Naive thymus-derived CD4-positive, alpha-beta T cell (primary cell): ENCODE measurements around the gene HELZ. TPM values are rescaled to one million over a fixed set of nuclear protein-coding genes. Genes with fewer than 3 reads are reported as not detected.

Experiments used
- ATAC-seq: fragments of 150-1000 bp; cut with Tn5 transposase; 2 replicates; pipeline ENCODE4 v1.10.0; 2021; ENCODE audit warnings: mild to moderate bottlenecking, moderate library complexity
- CTCF ChIA-PET: fragments of 350-600 bp; sonication (Branson Sonifier 250); formaldehyde crosslinking; loops from one replicate; lab custom pipeline; 2021; ENCODE audit warnings: antibody characterized with exemption; lab: Charles Lee
- POLR2A ChIA-PET: fragments of 350-600 bp; sonication (Branson Sonifier 250); formaldehyde crosslinking; loops from one replicate; lab custom pipeline; 2021; ENCODE audit warnings: antibody characterized with exemption, inconsistent platforms; lab: Charles Lee
- DNase-seq, 9 donors: peaks; one replicate each; pipeline versions ENCODE4 v3.0.0 to v3.0.0-alpha.2; 2020 to 2022; ENCODE audit warnings: mixed read lengths in 1 of 9
- H3K27ac ChIP-seq: one replicate; pipeline ENCODE4 v1.7.0; 2013; ENCODE audit warnings: mild to moderate bottlenecking, low read depth, low read length, moderate library complexity
- H3K27me3 ChIP-seq, 2 donors: one replicate each; pipeline ENCODE4 v1.7.0; 2013; ENCODE audit warnings: low read length in 2 of 2, mild to moderate bottlenecking in 2 of 2, moderate library complexity in 2 of 2; ENCODE audit not compliant: control insufficient read depth in 2 of 2, insufficient read depth in 2 of 2
- H3K36me3 ChIP-seq, 3 experiments: 1 replicate in 2 of 3; 2 replicates in 1 of 3; pipeline ENCODE4 v1.7.0; 2013; ENCODE audit warnings: low read length in 3 of 3, mild to moderate bottlenecking in 3 of 3, moderate library complexity in 1 of 3; ENCODE audit not compliant: insufficient read depth in 3 of 3, control insufficient read depth in 2 of 3
- H3K4me1 ChIP-seq, 2 donors: one replicate each; pipeline ENCODE4 v1.7.0; 2013; ENCODE audit warnings: low read length in 2 of 2, mild to moderate bottlenecking in 2 of 2, moderate library complexity in 1 of 2; ENCODE audit not compliant: control insufficient read depth in 2 of 2, insufficient read depth in 2 of 2
- H3K4me3 ChIP-seq: 2 replicates; pipeline ENCODE4 v1.7.0; 2013; ENCODE audit warnings: mild to moderate bottlenecking, low read length
- H3K9me3 ChIP-seq, 3 experiments: 1 replicate in 2 of 3; 2 replicates in 1 of 3; pipeline ENCODE4 v1.7.0; 2013; ENCODE audit warnings: low read length in 3 of 3; ENCODE audit not compliant: control insufficient read depth in 2 of 3
- H3K27ac Mint-ChIP-seq, 9 donors: one replicate each; pipeline ENCODE4 v1.8.0; 2020 to 2022; ENCODE audit warnings: mixed read lengths in 9 of 9, mild to moderate bottlenecking in 8 of 9, moderate library complexity in 5 of 9, inconsistent platforms in 2 of 9
- H3K27me3 Mint-ChIP-seq, 5 donors: one replicate each; pipeline ENCODE4 v1.8.0; 2021 to 2022; ENCODE audit warnings: mixed read lengths in 5 of 5, mild to moderate bottlenecking in 1 of 5
- H3K36me3 Mint-ChIP-seq, 5 donors: one replicate each; pipeline ENCODE4 v1.8.0; 2020 to 2022; ENCODE audit warnings: mixed read lengths in 5 of 5, mild to moderate bottlenecking in 3 of 5, inconsistent platforms in 1 of 5
- H3K4me1 Mint-ChIP-seq, 7 donors: one replicate each; pipeline ENCODE4 v1.8.0; 2020 to 2022; ENCODE audit warnings: mixed read lengths in 7 of 7, mild to moderate bottlenecking in 3 of 7, inconsistent platforms in 1 of 7
- H3K4me3 Mint-ChIP-seq, 10 donors: one replicate each; pipeline ENCODE4 v1.8.0; 2020 to 2022; ENCODE audit warnings: mild to moderate bottlenecking in 10 of 10, mixed read lengths in 10 of 10, moderate library complexity in 6 of 10, inconsistent platforms in 2 of 10
- H3K9me3 Mint-ChIP-seq, 11 donors: one replicate each; pipeline ENCODE4 v1.8.0; 2020 to 2022; ENCODE audit warnings: mixed read lengths in 11 of 11, mild to moderate bottlenecking in 4 of 11, inconsistent platforms in 1 of 11, moderate library complexity in 1 of 11
- intact Hi-C, 2 donors: fragments of 100-400 bp; cut with micrococcal nuclease; formaldehyde crosslinking; loops; one replicate each; pipeline ENCODE4 v1.15.1; 2023
- polyA plus RNA-seq, 2 donors: library from polyadenylated mRNA; unstranded; fragments of 300-500 nt; fragmentation: Illumina TruSeq; gene quantifications; one replicate each; pipeline ENCODE4 v1.2.3, GENCODE V29; 2021
- total RNA-seq, 6 experiments: library from RNA in 5 of 6; stranded (reverse) in 5 of 6; gene quantifications; 1 replicate in 5 of 6; 2 replicates in 1 of 6; pipeline ENCODE4 v1.2.3 and lab custom pipeline; 2021 to 2026

HELZ gene
- total and polyA plus RNA-seq, 7 experiments from 2014 or later = 44.8 to 114 (median 83.2) TPM

DNA sequence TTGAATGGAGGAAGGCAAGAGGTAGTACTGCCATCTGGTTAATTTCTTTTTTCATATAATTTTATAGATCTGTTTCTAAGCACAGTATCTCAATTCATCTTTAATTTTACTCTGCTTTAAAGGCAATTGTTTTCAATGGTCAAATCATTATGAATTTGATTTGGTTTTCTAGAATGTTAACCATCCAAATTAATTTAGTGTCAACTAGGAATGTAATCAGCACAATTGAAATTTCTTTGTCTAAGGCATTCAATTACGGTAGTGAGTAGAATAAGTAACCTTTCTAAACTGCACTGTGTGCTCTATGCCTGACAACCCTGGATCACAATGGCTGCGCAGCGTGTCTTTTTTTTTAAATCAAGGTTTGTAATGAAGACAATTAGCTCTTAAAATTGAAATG is 156.4 kb downstream of the HELZ start:
- Histone ChIP-seq H3K9me3 (no peaks in the 10 kb centered on the region), H3K36me3 (peaks cover 0 to 21% (median 0%) of the 10 kb centered on the region in 3 experiments), H3K4me3 (no peak overlapping the region), H3K4me1 (no peaks in the 10 kb centered on the region), H3K27ac (no peak overlapping the region), H3K27me3 (no peaks in the 10 kb centered on the region)
- Mint-ChIP-seq H3K9me3 (peaks cover 0 to 3% (median 0%) of the 10 kb centered on the region in 11 donors), H3K4me3 (no peak overlapping the region), H3K36me3 (peaks cover 5 to 36% (median 28%) of the 10 kb centered on the region in 5 donors), H3K4me1 (peaks cover 0 to 43% (median 30%) of the 10 kb centered on the region in 7 donors), H3K27me3 (no peaks in the 10 kb centered on the region), H3K27ac (no peak overlapping the region)
- ChIA-PET POLR2A (no interaction called here), CTCF (no interaction called here)
- ATAC-seq = no peak
- DNase-seq = no peak
- intact Hi-C loops = loop anchor here in 1 of 2 donors (10.0 kb wide), 1 partner anchor 374 kb away; no protein-coding TSS in a partner anchor

DNA sequence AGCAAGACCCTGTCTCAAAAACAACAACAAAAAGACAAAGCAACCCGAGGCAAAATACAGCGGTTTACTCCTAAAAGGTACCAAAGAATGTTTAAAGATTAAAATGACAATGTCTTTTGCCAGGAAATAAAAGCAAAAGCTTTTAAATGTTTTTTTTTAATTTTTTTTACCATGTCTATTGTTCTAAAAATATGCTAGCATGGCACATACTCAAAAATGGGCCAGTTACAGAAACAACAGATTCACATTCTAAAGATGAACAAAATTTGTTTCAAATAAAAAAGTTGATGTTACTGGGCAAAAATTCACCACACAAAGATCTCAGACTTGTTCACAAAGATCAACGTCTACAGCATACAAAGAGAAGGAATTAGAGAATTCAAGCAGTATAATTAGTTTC is 159.6 kb downstream of the HELZ start:
- peaks cover 0 to 26% (median 0%) of the 10 kb centered on the region in 3 experiments for H3K36me3 ChIP-seq
- H3K4me3 ChIP-seq = no peak overlapping the region
- H3K4me1 ChIP-seq = peaks cover 9 to 19% of the 10 kb centered on the region in 2 donors
- Mint-ChIP-seq H3K27ac (peak overlapping the region in 2 of 9 donors; percentile 14 to 45), H3K4me1 (peaks cover 15 to 43% (median 28%) of the 10 kb centered on the region in 7 donors), H3K36me3 (peaks cover 5 to 34% (median 24%) of the 10 kb centered on the region in 5 donors), H3K4me3 (no peak overlapping the region), H3K9me3 (peaks cover 0 to 3% (median 0%) of the 10 kb centered on the region in 11 donors), H3K27me3 (no peaks in the 10 kb centered on the region)
- DNase-seq = no peak
- intact Hi-C loops = loop anchor here in 1 of 2 donors (10.0 kb wide), 1 partner anchor 371 kb away; no protein-coding TSS in a partner anchor
- POLR2A ChIA-PET = no interaction called here
- CTCF ChIA-PET = no interaction called here
- H3K27ac ChIP-seq = no peak overlapping the region
- ATAC-seq = no peak
- no peaks in the 10 kb centered on the region for H3K27me3 ChIP-seq
- H3K9me3 ChIP-seq = no peaks in the 10 kb centered on the region

DNA sequence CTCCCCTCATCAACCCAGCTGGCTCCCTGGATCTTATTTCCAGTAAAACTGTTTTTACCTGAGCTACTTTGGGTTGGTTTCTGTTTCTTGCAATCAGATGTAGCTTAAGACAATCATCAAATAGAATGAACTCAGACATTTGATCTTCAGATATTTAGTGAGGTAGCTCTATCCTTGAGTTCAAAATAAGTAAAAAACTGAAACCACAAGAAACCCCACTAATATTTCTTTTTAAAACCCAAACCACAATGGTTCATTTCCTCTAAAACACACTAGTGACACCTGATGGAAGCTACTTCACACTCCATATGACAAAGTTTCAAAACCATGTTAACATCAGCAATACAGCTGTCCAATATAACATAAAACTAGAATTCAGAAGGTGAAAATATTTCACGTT is 162.9 kb downstream of the HELZ start:
- Histone ChIP-seq H3K27ac (peak overlapping the region; percentile 12), H3K36me3 (peaks cover 0 to 23% (median 7%) of the 10 kb centered on the region in 3 experiments), H3K9me3 (no peaks in the 10 kb centered on the region), H3K4me1 (peaks cover 9 to 19% of the 10 kb centered on the region in 2 donors), H3K4me3 (no peak overlapping the region), H3K27me3 (no peaks in the 10 kb centered on the region)
- ChIA-PET CTCF (no interaction called here), POLR2A (no interaction called here)
- intact Hi-C loops = loop anchor here (5.0 to 10.0 kb wide), 3 partner anchors 365 to 880 kb away; no protein-coding TSS in a partner anchor
- H3K4me3 Mint-ChIP-seq = peak overlapping the region in 7 of 10 donors; percentile 7 to 57 (median 39)
- no peaks in the 10 kb centered on the region for H3K27me3 Mint-ChIP-seq
- H3K4me1 Mint-ChIP-seq = peaks cover 14 to 37% (median 24%) of the 10 kb centered on the region in 7 donors
- ATAC-seq (peak; percentile 79), DNase-seq (peak in 6 of 9 donors; percentile 38 to 70 (median 60))
- H3K27ac Mint-ChIP-seq = peak overlapping the region; percentile 53 to 83 (median 68)
- no peaks in the 10 kb centered on the region for H3K9me3 Mint-ChIP-seq
- peaks cover 5 to 35% (median 16%) of the 10 kb centered on the region in 5 donors for H3K36me3 Mint-ChIP-seq

DNA sequence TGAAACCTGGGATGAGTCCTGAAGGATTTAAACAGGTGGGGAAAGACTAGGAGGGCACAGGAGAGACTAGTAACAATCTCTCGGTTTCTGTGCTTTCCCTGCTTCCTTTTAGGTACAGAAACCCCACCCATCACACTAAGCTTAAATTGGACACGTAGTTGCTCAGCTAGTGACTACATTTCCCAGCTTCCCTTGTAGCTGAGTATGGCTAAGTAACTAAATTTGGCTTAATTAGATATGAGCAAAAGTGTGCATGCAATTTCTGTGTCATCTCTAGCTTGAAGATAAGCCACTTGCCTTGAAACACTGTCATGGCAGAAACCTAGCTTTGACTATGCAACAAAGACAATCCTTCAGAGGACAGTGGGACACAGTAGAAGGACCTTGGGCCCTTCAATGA is 164.2 kb downstream of the HELZ start:
- ATAC-seq (no peak), DNase-seq (no peak)
- intact Hi-C loops = loop anchor here (5.0 to 10.0 kb wide), 3 partner anchors 364 to 879 kb away; no protein-coding TSS in a partner anchor
- H3K27ac Mint-ChIP-seq = peak overlapping the region in 5 of 9 donors; percentile 17 to 88 (median 48)
- H3K27me3 ChIP-seq = no peaks in the 10 kb centered on the region
- H3K27me3 Mint-ChIP-seq = no peaks in the 10 kb centered on the region
- H3K4me3 Mint-ChIP-seq = no peak overlapping the region
- H3K4me1 ChIP-seq = peaks cover 9 to 19% of the 10 kb centered on the region in 2 donors
- H3K4me1 Mint-ChIP-seq = peaks cover 14 to 33% (median 24%) of the 10 kb centered on the region in 7 donors
- no peaks in the 10 kb centered on the region for H3K9me3 ChIP-seq
- no peaks in the 10 kb centered on the region for H3K9me3 Mint-ChIP-seq
- no peak overlapping the region for H3K27ac ChIP-seq
- no peak overlapping the region for H3K4me3 ChIP-seq
- POLR2A ChIA-PET = interaction anchor here (0.6 kb wide), 1 partner anchor 743 kb away, joined by 3 read pairs; no protein-coding TSS in a partner anchor
- peaks cover 5 to 35% (median 13%) of the 10 kb centered on the region in 5 donors for H3K36me3 Mint-ChIP-seq
- peaks cover 0 to 21% (median 7%) of the 10 kb centered on the region in 3 experiments for H3K36me3 ChIP-seq
- CTCF ChIA-PET = no interaction called here

DNA sequence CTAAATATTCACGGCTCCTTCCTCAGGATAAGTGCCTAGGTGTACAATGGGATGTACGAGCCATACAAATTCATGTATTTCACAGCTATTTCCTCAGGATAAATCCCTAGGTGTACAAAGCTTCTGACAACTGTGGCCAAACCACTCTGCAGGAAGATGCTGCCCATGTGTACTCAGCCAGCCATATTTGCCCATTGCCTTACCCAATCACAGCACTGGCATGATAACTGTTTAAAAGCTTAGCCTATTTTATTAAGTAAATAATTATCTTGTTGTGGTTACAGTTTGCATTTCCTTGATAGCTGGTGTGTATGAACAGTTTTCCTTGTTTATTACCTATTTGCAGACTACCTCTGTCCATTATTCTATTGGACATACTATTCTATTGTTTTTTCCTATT is 165.5 kb downstream of the HELZ start:
- no peak for DNase-seq
- Histone ChIP-seq H3K4me3 (no peak overlapping the region), H3K27ac (no peak overlapping the region), H3K27me3 (no peaks in the 10 kb centered on the region), H3K9me3 (no peaks in the 10 kb centered on the region), H3K4me1 (peaks cover 9 to 19% of the 10 kb centered on the region in 2 donors), H3K36me3 (peaks cover 0 to 21% (median 7%) of the 10 kb centered on the region in 3 experiments)
- peak overlapping the region in 2 of 9 donors; percentile 12 to 62 for H3K27ac Mint-ChIP-seq
- H3K4me3 Mint-ChIP-seq = no peak overlapping the region
- ATAC-seq = no peak
- H3K4me1 Mint-ChIP-seq = peaks cover 14 to 31% (median 24%) of the 10 kb centered on the region in 7 donors
- intact Hi-C loops = no loop called here
- H3K9me3 Mint-ChIP-seq = no peaks in the 10 kb centered on the region
- H3K27me3 Mint-ChIP-seq = no peaks in the 10 kb centered on the region
- CTCF ChIA-PET = no interaction called here
- POLR2A ChIA-PET = interaction anchor here (0.6 kb wide), 1 partner anchor 615 kb away, joined by 3 read pairs; no protein-coding TSS in a partner anchor
- peaks cover 4 to 37% (median 14%) of the 10 kb centered on the region in 5 donors for H3K36me3 Mint-ChIP-seq

DNA sequence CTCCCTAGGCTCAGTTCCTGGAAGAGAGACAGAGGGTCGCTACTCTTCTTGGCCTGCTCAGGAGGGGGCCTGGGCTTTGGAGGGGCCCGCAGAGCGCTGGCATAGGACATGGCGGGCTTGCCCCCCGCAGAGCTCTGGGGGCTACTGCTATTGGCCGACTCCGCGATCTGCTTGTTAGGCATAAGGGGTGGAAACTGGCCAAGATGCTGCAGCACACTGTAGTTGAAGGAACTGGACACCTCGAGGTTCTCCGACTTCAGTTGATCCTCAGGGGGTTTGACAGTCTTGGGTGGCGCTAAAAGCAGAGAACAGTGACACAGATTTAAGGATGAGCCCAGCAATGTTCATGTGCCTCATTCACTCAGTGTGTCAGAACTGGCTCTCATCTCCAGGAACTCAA is 166.7 kb downstream of the HELZ start:
- Histone ChIP-seq H3K9me3 (no peaks in the 10 kb centered on the region), H3K4me1 (peaks cover 9 to 15% of the 10 kb centered on the region in 2 donors), H3K27me3 (no peaks in the 10 kb centered on the region), H3K36me3 (peaks cover 0 to 21% (median 7%) of the 10 kb centered on the region in 3 experiments), H3K27ac (no peak overlapping the region), H3K4me3 (no peak overlapping the region)
- H3K4me1 Mint-ChIP-seq = peaks cover 10 to 25% (median 20%) of the 10 kb centered on the region in 7 donors
- H3K36me3 Mint-ChIP-seq = peaks cover 8 to 45% (median 15%) of the 10 kb centered on the region in 5 donors
- ChIA-PET POLR2A (no interaction called here), CTCF (interaction anchor here (0.7 kb wide), 1 partner anchor 104 kb away, joined by 3 read pairs; no protein-coding TSS in a partner anchor)
- H3K9me3 Mint-ChIP-seq = peaks cover 0 to under 1% (median 0%) of the 10 kb centered on the region in 11 donors
- DNase-seq (no peak), ATAC-seq (no peak)
- H3K27me3 Mint-ChIP-seq = no peaks in the 10 kb centered on the region
- peak overlapping the region in 1 of 9 donors; percentile 1 for H3K27ac Mint-ChIP-seq
- H3K4me3 Mint-ChIP-seq = no peak overlapping the region
- intact Hi-C loops = no loop called here
